ENCODE results near the gene HIRIP3.
"Not testable (repeated sequence)": the region's sequence is repeated elsewhere in the genome, so short reads cannot be mapped to it uniquely, and the experiment has no call there.

Gene HIRIP3

GRCh38 chr16:30016555-30017276, 21.3 kb upstream of the HIRIP3 start:
- no peak for DNase-seq

- not testable (repeated sequence) for DNase-seq
Measured at GRCh38 chr16:30015450-30015849, 20.0 kb upstream of the HIRIP3 start.

GRCh38 chr16:30012598-30012997, 17.2 kb upstream of the HIRIP3 start:
- not testable (repeated sequence) for DNase-seq

GRCh38 chr16:30011714-30012504, 16.5 kb upstream of the HIRIP3 start:
- no peak for DNase-seq

GRCh38 chr16:30010844-30011713, 15.7 kb upstream of the HIRIP3 start, which contains the start of gene DOC2A:
Gene DOC2A, minus strand, starts transcription at chr16:30011027. Its CDS starts 805 bp downstream, at chr16:30010222.
- no peak for DNase-seq

GRCh38 chr16:30009990-30010843, 14.8 kb upstream of the HIRIP3 start:
- no peak for DNase-seq

GRCh38 chr16:30009085-30009862, 13.9 kb upstream of the HIRIP3 start:
- DNase-seq = no peak

GRCh38 chr16:30007378-30007895, 12.0 kb upstream of the HIRIP3 start:
- no peak for DNase-seq

GRCh38 chr16:30006659-30007377, 11.4 kb upstream of the HIRIP3 start:
- no peak for DNase-seq

- DNase-seq = no peak
Measured at GRCh38 chr16:30006095-30006473, 10.7 kb upstream of the HIRIP3 start.

- DNase-seq = no peak
Measured at GRCh38 chr16:30005341-30006094, 10.1 kb upstream of the HIRIP3 start.

- no peak for DNase-seq
Measured at GRCh38 chr16:30004811-30005242, 9.4 kb upstream of the HIRIP3 start.

- DNase-seq = no peak
Measured at GRCh38 chr16:30004424-30004776, 9.0 kb upstream of the HIRIP3 start.

- DNase-seq = no peak
Measured at GRCh38 chr16:30003670-30004423, 8.4 kb upstream of the HIRIP3 start.

GRCh38 chr16:30002614-30003346, 7.4 kb upstream of the HIRIP3 start:
- DNase-seq = no peak

- no peak for DNase-seq
Measured at GRCh38 chr16:30000735-30001631, 5.6 kb upstream of the HIRIP3 start.

- DNase-seq = no peak
Measured at GRCh38 chr16:29999605-30000004, 4.2 kb upstream of the HIRIP3 start.
